IPS-18c (cell line): Measurements from ENCODE around the gene GLRA1.
"Not testable (repeated sequence)": the region's sequence is repeated elsewhere in the genome, so short reads cannot be mapped to it uniquely, and the experiment has no call there.

Experiments used
- H3K4me3 ChIP-seq: 2 replicates; pipeline ENCODE4 v1.7.0; 2013; ENCODE audit warnings: low read depth, mild to moderate bottlenecking, low read length, moderate library complexity; ENCODE audit not compliant: insufficient read depth
- H3K9me3 ChIP-seq: one replicate; pipeline ENCODE4 v1.6.1; 2013; ENCODE audit warnings: mild to moderate bottlenecking, low read length, moderate library complexity; ENCODE audit not compliant: control insufficient read depth, insufficient read depth

The GLRA1 gene

GRCh38 chr5:151810897-151811296, 113.8 kb downstream of the GLRA1 start:
- H3K4me3 ChIP-seq, result no peak overlapping the region
- H3K9me3 ChIP-seq, result no peaks in the 10 kb centered on the region

- H3K4me3 ChIP-seq, result no peak overlapping the region
Observed at GRCh38 chr5:151810449-151810848, 114.2 kb downstream of the GLRA1 start.

GRCh38 chr5:151808451-151809169, 116.0 kb downstream of the GLRA1 start:
- H3K9me3 ChIP-seq, result no peaks in the 10 kb centered on the region
- no peak overlapping the region for H3K4me3 ChIP-seq

More at GRCh38 chr5:151810449-151810848, 114.2 kb downstream of the GLRA1 start:
- no peaks in the 10 kb centered on the region for H3K9me3 ChIP-seq

GRCh38 chr5:151805414-151806223, 119.0 kb downstream of the GLRA1 start:
- Histone ChIP-seq H3K9me3 (no peaks in the 10 kb centered on the region), H3K4me3 (no peak overlapping the region)

- no peak overlapping the region for H3K4me3 ChIP-seq
- H3K9me3 ChIP-seq, result no peaks in the 10 kb centered on the region
Observed at GRCh38 chr5:151800532-151800931, 124.1 kb downstream of the GLRA1 start.

- H3K9me3 ChIP-seq, result no peaks in the 10 kb centered on the region
Observed at GRCh38 chr5:151799407-151799806, 125.2 kb downstream of the GLRA1 start.

GRCh38 chr5:151798674-151799073, 126.0 kb downstream of the GLRA1 start:
- Histone ChIP-seq H3K4me3 (no peak overlapping the region), H3K9me3 (no peaks in the 10 kb centered on the region)

More at GRCh38 chr5:151799407-151799806, 125.2 kb downstream of the GLRA1 start:
- no peak overlapping the region for H3K4me3 ChIP-seq

GRCh38 chr5:151795426-151795825, 129.2 kb downstream of the GLRA1 start:
- Histone ChIP-seq H3K4me3 (no peak overlapping the region), H3K9me3 (no peaks in the 10 kb centered on the region)

GRCh38 chr5:151793358-151793757, 131.3 kb downstream of the GLRA1 start:
- Histone ChIP-seq H3K9me3 (no peaks in the 10 kb centered on the region), H3K4me3 (no peak overlapping the region)

- H3K4me3 ChIP-seq, result no peak overlapping the region
- H3K9me3 ChIP-seq, result no peaks in the 10 kb centered on the region
Observed at GRCh38 chr5:151787817-151788216, 136.8 kb downstream of the GLRA1 start.

GRCh38 chr5:151786468-151786867, 138.2 kb downstream of the GLRA1 start:
- no peaks in the 10 kb centered on the region for H3K9me3 ChIP-seq
- H3K4me3 ChIP-seq, result no peak overlapping the region

GRCh38 chr5:151784141-151784540, 140.5 kb downstream of the GLRA1 start:
- Histone ChIP-seq H3K4me3 (no peak overlapping the region), H3K9me3 (no peaks in the 10 kb centered on the region)

GRCh38 chr5:151783664-151784063, 141.0 kb downstream of the GLRA1 start:
- H3K4me3 ChIP-seq, H3K9me3 ChIP-seq: not testable (repeated sequence)

- no peaks in the 10 kb centered on the region for H3K9me3 ChIP-seq
- H3K4me3 ChIP-seq, result no peak overlapping the region
Observed at GRCh38 chr5:151781201-151781600, 143.4 kb downstream of the GLRA1 start.

GRCh38 chr5:151780348-151780747, 144.3 kb downstream of the GLRA1 start:
- Histone ChIP-seq H3K4me3 (no peak overlapping the region), H3K9me3 (no peaks in the 10 kb centered on the region)

GRCh38 chr5:151779531-151780125, 145.0 kb downstream of the GLRA1 start:
- H3K9me3 ChIP-seq, result no peaks in the 10 kb centered on the region
- no peak overlapping the region for H3K4me3 ChIP-seq

- H3K9me3 ChIP-seq, result no peaks in the 10 kb centered on the region
- no peak overlapping the region for H3K4me3 ChIP-seq
Observed at GRCh38 chr5:151775025-151775606, 149.5 kb downstream of the GLRA1 start.

- no peaks in the 10 kb centered on the region for H3K9me3 ChIP-seq
- H3K4me3 ChIP-seq, result peak overlapping the region; percentile 99
Observed at GRCh38 chr5:151773951-151774350, 150.7 kb downstream of the GLRA1 start.
